HCT116 (cell line): Measurements from ENCODE around the gene RAPGEFL1. TPM values are rescaled to one million over a fixed set of nuclear protein-coding genes. Genes with fewer than 3 reads are reported as not detected.
"Not testable (repeated sequence)": the region's sequence is repeated elsewhere in the genome, so short reads cannot be mapped to it uniquely, and the experiment has no call there.

Experiments used
- ATAC-seq: fragments of 200-7000 bp; cut with Tn5 transposase; 2 replicates; pipeline ENCODE4 v1.9.1; 2020; ENCODE audit warnings: mild to moderate bottlenecking, moderate library complexity
- BruUV-seq: library from RNA; stranded (reverse); fragments of 400-500 nt; replicated peaks from 2 replicates; lab custom pipeline; 2021; lab: Mats Ljungman, UMichigan
- CTCF ChIA-PET: fragments of 300-600 bp; sonication (Branson Sonifier 250); formaldehyde crosslinking; loops from one replicate; lab custom pipeline; 2021; ENCODE audit warnings: antibody characterized with exemption; lab: Charles Lee
- POLR2A ChIA-PET: fragments of 300-600, 350-600 bp; sonication (Branson Sonifier 250); formaldehyde crosslinking; loops from one replicate; lab custom pipeline; 2021; ENCODE audit warnings: antibody characterized with exemption; lab: Charles Lee
- RAD21 ChIA-PET, 2 experiments: fragments of 300-600 bp; sonication (Branson Sonifier 250); formaldehyde crosslinking; loops; one replicate each; lab custom pipeline; 2023; ENCODE audit warnings: low total read pairs in 2 of 2; ENCODE audit not compliant: uncharacterized antibody in 2 of 2, unreplicated experiment in 2 of 2, low non-redundant PET in 1 of 2; lab: Charles Lee
- DNase-seq: peaks from one replicate; pipeline ENCODE4 v3.0.0-alpha.2; 2010; ENCODE audit warnings: low read depth, low spot score
- H2AFZ ChIP-seq: fragments of 200-600 bp; shearing (Covaris generic), sonication (generic); 2 replicates; pipeline ENCODE4 v1.6.1; 2017; ENCODE audit warnings: low read depth, mixed run types, mixed read lengths, antibody characterized with exemption, low read length; ENCODE audit not compliant: poor library complexity, severe bottlenecking
- H3K27ac ChIP-seq: 2 replicates; pipeline ENCODE4 v1.5.1; 2012; ENCODE audit warnings: low read depth, low read length
- H3K27me3 ChIP-seq: fragments of 200-600 bp; sonication (generic); 2 replicates; pipeline ENCODE4 v1.6.1; 2016; ENCODE audit warnings: mixed run types, low read length, mixed read lengths; ENCODE audit not compliant: insufficient read depth
- H3K36me3 ChIP-seq, 2 experiments: fragments of 200-500 bp in 1 of 2; fragments of 200-600 bp in 1 of 2; sonication (Bioruptor generic) in 1 of 2; sonication (generic) in 1 of 2; 2 replicates each; pipeline versions ENCODE4 v1.5.1 to v1.6.1; 2014 to 2016; ENCODE audit warnings: low read length in 2 of 2, inconsistent platforms in 1 of 2, mixed read lengths in 1 of 2, mixed run types in 1 of 2; ENCODE audit not compliant: insufficient read depth in 2 of 2, control insufficient read depth in 1 of 2
- H3K4me1 ChIP-seq, 2 experiments: fragments of 200-600 bp in 1 of 2; sonication (generic) in 1 of 2; 2 replicates each; pipeline versions ENCODE4 v1.5.1 to v1.6.1; 2012 to 2017; ENCODE audit warnings: low read length in 2 of 2, inconsistent platforms in 1 of 2, mild to moderate bottlenecking in 1 of 2, mixed read lengths in 1 of 2, mixed run types in 1 of 2, moderate library complexity in 1 of 2; ENCODE audit not compliant: insufficient read depth in 2 of 2, control insufficient read depth in 1 of 2
- H3K4me2 ChIP-seq: fragments of 200-600 bp; sonication (generic); 2 replicates; pipeline ENCODE4 v1.6.1; 2017; ENCODE audit warnings: mixed run types, low read length, mixed read lengths
- H3K4me3 ChIP-seq, 2 experiments: fragments of 200-600 bp in 1 of 2; sonication (generic) in 1 of 2; replicated peaks in 1 of 2; 2 replicates each; pipeline ENCODE4 v1.5.1; 2011 to 2016; ENCODE audit warnings: low read length in 2 of 2, control low read depth in 1 of 2, low read depth in 1 of 2, mild to moderate bottlenecking in 1 of 2, mixed read lengths in 1 of 2, mixed run types in 1 of 2
- H3K79me2 ChIP-seq: fragments of 200-600 bp; sonication (generic); 2 replicates; pipeline ENCODE4 v1.6.1; 2017; ENCODE audit warnings: mild to moderate bottlenecking, mixed run types, low read length, moderate library complexity, mixed read lengths; ENCODE audit not compliant: insufficient read depth
- H3K9ac ChIP-seq: fragments of 200-600 bp; sonication (generic); 2 replicates; pipeline ENCODE4 v1.6.1; 2016; ENCODE audit warnings: low read length, mixed read lengths
- H3K9me2 ChIP-seq: fragments of 200-600 bp; sonication (generic), shearing (Covaris generic); 2 replicates; pipeline ENCODE4 v1.6.1; 2017; ENCODE audit warnings: mixed run types, mild to moderate bottlenecking, moderate library complexity; ENCODE audit not compliant: insufficient read depth
- H3K9me3 ChIP-seq, 2 experiments: fragments of 200-500 bp in 1 of 2; fragments of 200-600 bp in 1 of 2; sonication (Bioruptor generic) in 1 of 2; sonication (generic) in 1 of 2; 2 replicates each; pipeline ENCODE4 v1.6.1; 2014 to 2017; ENCODE audit warnings: low read length in 2 of 2, mixed read lengths in 2 of 2, inconsistent platforms in 1 of 2, low read depth in 1 of 2, mild to moderate bottlenecking in 1 of 2, mixed run types in 1 of 2, moderate library complexity in 1 of 2; ENCODE audit not compliant: control insufficient read depth in 1 of 2, insufficient read depth in 1 of 2
- H4K20me1 ChIP-seq: fragments of 200-600 bp; sonication (generic), shearing (Covaris generic); 2 replicates; pipeline ENCODE4 v1.6.1; 2017; ENCODE audit warnings: mixed run types, mild to moderate bottlenecking, moderate library complexity; ENCODE audit not compliant: insufficient read depth
- ATF3 ChIP-seq: IDR thresholded peaks from 2 replicates; pipeline ENCODE4 v1.6.1; 2012
- CEBPB ChIP-seq: IDR thresholded peaks from 2 replicates; pipeline ENCODE4 v1.6.1; 2012; ENCODE audit warnings: low read depth
- EZH2 ChIP-seq: fragments of 200-600 bp; sonication (generic); IDR thresholded peaks from 2 replicates; pipeline ENCODE4 v1.6.1; 2017; ENCODE audit warnings: antibody characterized with exemption, mixed run types
- EZH2phosphoT487 ChIP-seq: fragments of 200-600 bp; IDR thresholded peaks from 2 replicates; pipeline ENCODE4 v1.6.1; 2018; ENCODE audit warnings: antibody characterized with exemption, borderline replicate concordance
- FOSL1 ChIP-seq: IDR thresholded peaks from 2 replicates; pipeline ENCODE4 v1.6.1; 2012; ENCODE audit warnings: low read depth
- MAX ChIP-seq: IDR thresholded peaks from 2 replicates; pipeline ENCODE4 v1.6.1; 2012
- POLR2A ChIP-seq: IDR thresholded peaks from 2 replicates; pipeline ENCODE4 v1.7.0; 2011; ENCODE audit warnings: borderline replicate concordance; ENCODE audit not compliant: insufficient read depth, insufficient read length; ENCODE audit errors: extremely low read depth
- RAD21 ChIP-seq: IDR thresholded peaks from 2 replicates; pipeline ENCODE4 v1.6.1; 2012; ENCODE audit warnings: low read depth, mild to moderate bottlenecking
- REST ChIP-seq: IDR thresholded peaks from 2 replicates; pipeline ENCODE4 v1.6.1; 2012; ENCODE audit warnings: low read depth
- SIN3A ChIP-seq: IDR thresholded peaks from 2 replicates; pipeline ENCODE4 v1.6.1; 2012; ENCODE audit warnings: low read depth
- SP1 ChIP-seq: IDR thresholded peaks from 2 replicates; pipeline ENCODE4 v1.6.1; 2012; ENCODE audit warnings: low read depth
- ZFX ChIP-seq: fragments of 450-650 bp; IDR thresholded peaks from 2 replicates; pipeline ENCODE4 v1.6.1; 2017
- ZNF274 ChIP-seq: fragments of 200-500 bp; sonication (Bioruptor generic); IDR thresholded peaks from 2 replicates; pipeline ENCODE4 v1.6.1; 2014; ENCODE audit warnings: mild to moderate bottlenecking, low read depth, low read length, inconsistent platforms
- intact Hi-C: fragments of 100-400 bp; cut with micrococcal nuclease; formaldehyde crosslinking; loops from 2 replicates; pipeline ENCODE4 v1.10.0; 2022
- total RNA-seq: library from RNA; stranded (reverse); gene quantifications from one replicate; pipeline ENCODE4 v1.2.1, GENCODE V29; 2021; ENCODE audit not compliant: unreplicated experiment

The RAPGEFL1 gene
- total RNA-seq, 1 experiment from 2014 or later: 9.7 TPM

- H3K4me3 ChIP-seq, H4K20me1 ChIP-seq, H3K9ac ChIP-seq, ATAC-seq, H3K9me2 ChIP-seq, H3K36me3 ChIP-seq, H3K79me2 ChIP-seq, intact Hi-C loops, H3K9me3 ChIP-seq, BruUV-seq, H2AFZ ChIP-seq, H3K4me2 ChIP-seq, H3K27me3 ChIP-seq, DNase-seq, POLR2A ChIA-PET, H3K27ac ChIP-seq: not testable (repeated sequence)
- CTCF ChIA-PET: interaction anchor here (1.5 kb wide), 1 partner anchor 20 kb away, joined by 3 read pairs; no protein-coding TSS in a partner anchor
- H3K4me1 ChIP-seq: peaks cover 13 to 21% of the 10 kb centered on the region in 2 experiments
- RAD21 ChIA-PET: interaction anchor here in 1 of 2 experiments (1.0 kb wide), 1 partner anchor 157 kb away, joined by 3 read pairs; no protein-coding TSS in a partner anchor
Measured at GRCh38 chr17:40197965-40198456, 20.7 kb downstream of the RAPGEFL1 start.

GRCh38 chr17:40198576-40198975 lies 21.3 kb downstream of the RAPGEFL1 start:
- Histone ChIP-seq H3K27me3 (no peaks in the 10 kb centered on the region), H3K4me3 (no peak overlapping the region), H3K9me3 (no peaks in the 10 kb centered on the region), H3K4me1 (peaks cover 13 to 21% of the 10 kb centered on the region in 2 experiments), H3K9me2 (no peaks in the 10 kb centered on the region), H2AFZ (no peak overlapping the region), H3K36me3 (no peaks in the 10 kb centered on the region), H3K4me2 (no peak overlapping the region), H4K20me1 (no peaks in the 10 kb centered on the region), H3K9ac (no peak overlapping the region), H3K79me2 (no peaks in the 10 kb centered on the region), H3K27ac (no peak overlapping the region)
- intact Hi-C loops: no loop called here
- RAD21 ChIA-PET: interaction anchor here in 1 of 2 experiments (1.0 kb wide), 1 partner anchor 156 kb away, joined by 3 read pairs; no protein-coding TSS in a partner anchor
- DNase-seq (no peak), ATAC-seq (no peak)
- CTCF ChIA-PET: interaction anchor here (0.7 to 1.5 kb wide), 2 partner anchors 20 to 101 kb away, joined by 3 read pairs; no protein-coding TSS in a partner anchor
- POLR2A ChIA-PET: interaction anchor here (0.7 kb wide), 1 partner anchor 1574 kb away, joined by 4 read pairs; no protein-coding TSS in a partner anchor
- BruUV-seq: no TSS peak
- no peak for TF ChIP-seq RAD21
- no peak for TF ChIP-seq ZFX
- TF ChIP-seq SP1: no peak
- no peak for TF ChIP-seq EZH2phosphoT487
- no peak for TF ChIP-seq MAX
- TF ChIP-seq ZNF274: no peak
- TF ChIP-seq FOSL1: no peak
- TF ChIP-seq ATF3: no peak
- TF ChIP-seq EZH2: no peak
- no peak for TF ChIP-seq REST
- no peak for TF ChIP-seq CEBPB
- no peak for TF ChIP-seq SIN3A
- no peak for TF ChIP-seq POLR2A
